Placental pericyte (primary cell): Measurements from ENCODE around the gene TRIB2. TPM values are rescaled to one million over a fixed set of nuclear protein-coding genes. Genes with fewer than 3 reads are reported as not detected.

Experiments used
- small RNA-seq: library from RNA; depleted of rRNA; stranded (forward); fragments of <200 nt; gene quantifications from one replicate; pipeline ENCODE3, GENCODE V24; 2012; ENCODE audit warnings: low replicate concordance
- total RNA-seq: library from RNA; depleted of rRNA; stranded (reverse); fragments of >200 nt; gene quantifications from 2 replicates; pipeline ENCODE4 v1.2.3, GENCODE V29; 2012

Gene TRIB2
- 32.6 and 83.8 TPM in 2 replicates for total RNA-seq

GRCh38 chr2:12716282-12717190 lies at the start of gene TRIB2:
TSS of gene TRIB2 (plus strand) at chr2:12716936. CDS start at chr2:12718308, 1,372 bp downstream.

Small RNA genes within 50 kb of the gene (small RNA-seq; reads per million reads assigned to genes)
- gene MIR3125, result 0.78 reads per million, percentile 35 among the genes with 10 or more reads in this experiment
